Measurements from ENCODE around the gene HCFC1R1. TPM values are rescaled to one million over a fixed set of nuclear protein-coding genes. Genes with fewer than 3 reads are reported as not detected.
"Not testable (repeated sequence)": the region's sequence is repeated elsewhere in the genome, so short reads cannot be mapped to it uniquely, and the experiment has no call there.

The HCFC1R1 gene
- total RNA-seq, 1 donor from 2014 or later, result 30.3 TPM

DNA sequence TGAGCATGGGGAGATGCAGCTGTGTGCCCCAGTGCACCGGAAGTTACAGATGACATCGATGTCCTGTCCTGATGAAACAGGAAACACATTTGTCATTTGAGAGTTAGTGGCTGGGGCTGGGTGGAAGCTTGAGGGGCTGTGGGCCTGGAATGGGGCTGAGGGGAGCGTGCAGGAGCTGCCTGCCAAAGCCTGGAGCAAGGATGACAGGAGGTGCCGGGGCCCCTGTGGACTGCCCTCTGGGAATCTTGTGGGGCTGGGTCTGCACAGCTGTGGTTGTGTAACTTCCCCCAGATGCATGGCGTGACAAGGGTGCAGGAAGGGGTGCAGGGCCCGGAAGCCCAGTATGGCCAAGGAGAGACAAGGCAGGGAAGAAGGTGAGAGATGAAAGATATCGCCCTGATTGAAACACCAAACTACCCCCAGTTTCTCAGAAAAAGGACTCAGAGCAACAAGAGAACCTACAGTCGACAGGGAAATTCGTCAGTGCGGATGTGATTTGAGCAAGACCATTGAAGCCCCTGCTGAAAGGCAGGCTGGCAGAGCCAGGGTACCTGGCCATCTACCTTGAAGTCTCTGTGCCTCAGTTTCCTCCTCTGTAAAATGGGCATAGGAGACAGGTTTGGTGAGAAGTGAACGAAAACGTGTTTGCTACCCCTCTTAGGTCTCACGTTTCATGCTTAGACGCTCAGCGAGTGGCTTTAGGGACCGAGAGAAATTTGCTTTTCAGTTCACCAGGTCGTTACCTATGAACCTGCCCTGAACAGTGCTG, 31.4 kb upstream of the HCFC1R1 start:
- peaks cover 55% of the 10 kb centered on the region for H3K36me3 Mint-ChIP-seq (ENCODE audit: low read depth)

GRCh38 chr16:3053330-3053710, 29.6 kb upstream of the HCFC1R1 start:
- DNase-seq (ENCODE audit: low spot score); H3K9me3 Mint-ChIP-seq; H3K27me3 Mint-ChIP-seq (ENCODE audit: low read depth); H3K27ac Mint-ChIP-seq; H3K4me3 Mint-ChIP-seq (ENCODE audit: low read depth): not testable (repeated sequence)
- Mint-ChIP-seq H3K36me3 (ENCODE audit: low read depth) (peaks cover 50% of the 10 kb centered on the region), H3K4me1 (ENCODE audit: low read depth) (peaks cover 72% of the 10 kb centered on the region)
- intact Hi-C loops (cut with micrococcal nuclease), result loop anchor here (10.0 kb wide), 1 partner anchor 451 kb away; the partner anchor contains the start of gene CLUAP1

More for the DNA sequence above, 31.4 kb upstream of the HCFC1R1 start:
- Mint-ChIP-seq H3K9me3 (no peaks in the 10 kb centered on the region), H3K27ac (peak overlapping the region; percentile 68), H3K4me1 (ENCODE audit: low read depth) (peaks cover 66% of the 10 kb centered on the region), H3K4me3 (ENCODE audit: low read depth) (peak overlapping the region; percentile 63), H3K27me3 (ENCODE audit: low read depth) (no peaks in the 10 kb centered on the region)
- intact Hi-C loops (cut with micrococcal nuclease), result loop anchor here (5.0 to 10.0 kb wide), 2 partner anchors 97 to 450 kb away; partner anchors contain the start of gene CLUAP1
- DNase-seq (ENCODE audit: low spot score), result peak; percentile 55

DNA sequence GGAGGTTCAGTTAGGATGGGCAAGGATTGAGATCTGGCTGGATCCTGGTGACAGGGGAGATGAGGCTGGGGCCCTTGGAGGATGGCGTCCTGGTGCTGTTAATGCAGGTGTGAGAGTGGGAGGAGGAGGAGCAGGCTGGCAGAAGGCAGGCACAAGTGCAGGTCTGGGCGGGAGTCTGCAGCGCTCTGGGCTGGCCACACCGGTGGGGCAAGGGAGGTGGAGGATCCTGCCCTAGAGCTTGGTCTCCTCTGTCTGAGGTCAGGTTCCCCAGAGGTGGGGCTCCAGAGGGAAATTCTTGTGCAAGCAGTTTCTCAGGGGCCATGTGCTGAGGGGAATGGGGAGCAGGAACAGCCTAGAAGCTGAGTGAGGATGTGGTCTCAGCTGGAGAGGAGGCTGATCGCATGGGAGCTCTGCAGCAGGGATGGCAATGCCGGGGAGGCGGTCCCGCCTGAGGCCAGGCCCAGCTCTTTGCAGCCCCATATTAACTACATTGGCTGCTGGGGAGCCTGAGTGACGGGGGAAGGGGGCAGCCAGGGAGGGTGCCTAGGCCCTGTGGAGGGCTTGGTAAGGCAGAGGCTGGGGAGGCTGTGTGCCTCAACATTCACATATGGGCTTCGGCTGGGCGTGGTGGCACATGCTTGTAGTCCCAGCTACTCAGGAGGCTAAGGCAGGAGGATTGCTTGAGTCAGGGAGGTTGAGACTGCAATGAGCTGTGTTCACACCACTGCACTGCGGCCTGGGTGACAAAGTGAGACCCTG, 29.0 kb upstream of the HCFC1R1 start:
- peaks cover 76% of the 10 kb centered on the region for H3K4me1 Mint-ChIP-seq (ENCODE audit: low read depth)
- intact Hi-C loops (cut with micrococcal nuclease), result loop anchor here (10.0 kb wide), 1 partner anchor 452 kb away; the partner anchor contains the start of gene CLUAP1
- H3K36me3 Mint-ChIP-seq (ENCODE audit: low read depth), result peaks cover 50% of the 10 kb centered on the region
- not testable (repeated sequence) for H3K27ac Mint-ChIP-seq; H3K27me3 Mint-ChIP-seq (ENCODE audit: low read depth); H3K9me3 Mint-ChIP-seq; DNase-seq (ENCODE audit: low spot score); H3K4me3 Mint-ChIP-seq (ENCODE audit: low read depth)

- intact Hi-C loops (cut with micrococcal nuclease), result loop anchor here (10.0 kb wide), 1 partner anchor 453 kb away; the partner anchor contains the start of gene CLUAP1
- Mint-ChIP-seq H3K9me3 (no peaks in the 10 kb centered on the region), H3K4me3 (ENCODE audit: low read depth) (peak overlapping the region; percentile 17), H3K36me3 (ENCODE audit: low read depth) (peaks cover 39% of the 10 kb centered on the region), H3K27ac (peak overlapping the region; percentile 50), H3K4me1 (ENCODE audit: low read depth) (peaks cover 64% of the 10 kb centered on the region), H3K27me3 (ENCODE audit: low read depth) (peaks cover 2% of the 10 kb centered on the region)
- DNase-seq (ENCODE audit: low spot score), result no peak
Observed at GRCh38 chr16:3051494-3051893, 27.8 kb upstream of the HCFC1R1 start.

- no peak for DNase-seq (ENCODE audit: low spot score)
- intact Hi-C loops (cut with micrococcal nuclease), result loop anchor here (10.0 kb wide), 1 partner anchor 454 kb away; the partner anchor contains the start of gene CLUAP1
- Mint-ChIP-seq H3K4me1 (ENCODE audit: low read depth) (peaks cover 61% of the 10 kb centered on the region), H3K4me3 (ENCODE audit: low read depth) (no peak overlapping the region), H3K36me3 (ENCODE audit: low read depth) (peaks cover 39% of the 10 kb centered on the region), H3K27ac (no peak overlapping the region), H3K27me3 (ENCODE audit: low read depth) (peaks cover 2% of the 10 kb centered on the region), H3K9me3 (no peaks in the 10 kb centered on the region)
Observed at GRCh38 chr16:3051009-3051408, 27.3 kb upstream of the HCFC1R1 start.

GRCh38 chr16:3050487-3050886, 26.7 kb upstream of the HCFC1R1 start:
- no peak for DNase-seq (ENCODE audit: low spot score)
- peaks cover 35% of the 10 kb centered on the region for H3K36me3 Mint-ChIP-seq (ENCODE audit: low read depth)
- intact Hi-C loops (cut with micrococcal nuclease), result loop anchor here (10.0 kb wide), 1 partner anchor 454 kb away; the partner anchor contains the start of gene CLUAP1
- peaks cover 3% of the 10 kb centered on the region for H3K27me3 Mint-ChIP-seq (ENCODE audit: low read depth)
- H3K27ac Mint-ChIP-seq, result peak overlapping the region; percentile 26
- H3K9me3 Mint-ChIP-seq, result no peaks in the 10 kb centered on the region
- H3K4me3 Mint-ChIP-seq (ENCODE audit: low read depth), result no peak overlapping the region
- H3K4me1 Mint-ChIP-seq (ENCODE audit: low read depth), result peaks cover 57% of the 10 kb centered on the region

GRCh38 chr16:3049921-3050481, 26.3 kb upstream of the HCFC1R1 start:
- DNase-seq (ENCODE audit: low spot score), result no peak
- H3K36me3 Mint-ChIP-seq (ENCODE audit: low read depth), result peaks cover 31% of the 10 kb centered on the region
- peak overlapping the region; percentile 26 for H3K27ac Mint-ChIP-seq
- H3K9me3 Mint-ChIP-seq, result no peaks in the 10 kb centered on the region
- intact Hi-C loops (cut with micrococcal nuclease), result loop anchor here (5.0 to 10.0 kb wide), 2 partner anchors 117 to 455 kb away; partner anchors contain the start of gene CLUAP1
- H3K27me3 Mint-ChIP-seq (ENCODE audit: low read depth), result peaks cover 7% of the 10 kb centered on the region
- peaks cover 56% of the 10 kb centered on the region for H3K4me1 Mint-ChIP-seq (ENCODE audit: low read depth)
- H3K4me3 Mint-ChIP-seq (ENCODE audit: low read depth), result no peak overlapping the region

DNA sequence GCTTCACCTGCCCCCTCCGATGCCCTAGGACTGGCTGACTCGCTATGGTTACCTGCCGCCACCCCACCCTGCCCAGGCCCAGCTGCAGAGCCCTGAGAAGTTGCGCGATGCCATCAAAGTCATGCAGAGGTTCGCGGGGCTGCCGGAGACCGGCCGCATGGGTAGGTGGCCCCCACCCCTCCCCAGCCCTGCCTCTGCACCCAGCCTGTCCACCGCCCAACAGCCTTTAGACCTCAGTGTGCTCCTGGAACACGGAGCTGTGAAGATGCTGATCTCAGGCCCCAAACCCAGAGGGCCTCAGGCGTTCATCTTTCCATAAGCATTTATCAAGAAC, 23.6 kb upstream of the HCFC1R1 start:
- H3K4me1 Mint-ChIP-seq (ENCODE audit: low read depth), result peaks cover 44% of the 10 kb centered on the region
- H3K9me3 Mint-ChIP-seq, result no peaks in the 10 kb centered on the region
- H3K27ac Mint-ChIP-seq, result peak overlapping the region; percentile 12
- no peak for DNase-seq (ENCODE audit: low spot score)
- intact Hi-C loops (cut with micrococcal nuclease), result loop anchor here (5.0 kb wide), 1 partner anchor 120 kb away; no protein-coding TSS in a partner anchor
- H3K36me3 Mint-ChIP-seq (ENCODE audit: low read depth), result peaks cover 15% of the 10 kb centered on the region
- H3K4me3 Mint-ChIP-seq (ENCODE audit: low read depth), result peak overlapping the region; percentile 65
- H3K27me3 Mint-ChIP-seq (ENCODE audit: low read depth), result peaks cover 20% of the 10 kb centered on the region

- peaks cover 11% of the 10 kb centered on the region for H3K36me3 Mint-ChIP-seq (ENCODE audit: low read depth)
- H3K27me3 Mint-ChIP-seq (ENCODE audit: low read depth), result peaks cover 20% of the 10 kb centered on the region
- no peaks in the 10 kb centered on the region for H3K9me3 Mint-ChIP-seq
- H3K4me1 Mint-ChIP-seq (ENCODE audit: low read depth), result peaks cover 40% of the 10 kb centered on the region
- peak overlapping the region; percentile 65 for H3K4me3 Mint-ChIP-seq (ENCODE audit: low read depth)
- H3K27ac Mint-ChIP-seq, result peak overlapping the region; percentile 58
- intact Hi-C loops (cut with micrococcal nuclease), result loop anchor here (5.0 kb wide), 1 partner anchor 120 kb away; no protein-coding TSS in a partner anchor
- no peak for DNase-seq (ENCODE audit: low spot score)
Observed at GRCh38 chr16:3046641-3047386, 23.1 kb upstream of the HCFC1R1 start.

DNA sequence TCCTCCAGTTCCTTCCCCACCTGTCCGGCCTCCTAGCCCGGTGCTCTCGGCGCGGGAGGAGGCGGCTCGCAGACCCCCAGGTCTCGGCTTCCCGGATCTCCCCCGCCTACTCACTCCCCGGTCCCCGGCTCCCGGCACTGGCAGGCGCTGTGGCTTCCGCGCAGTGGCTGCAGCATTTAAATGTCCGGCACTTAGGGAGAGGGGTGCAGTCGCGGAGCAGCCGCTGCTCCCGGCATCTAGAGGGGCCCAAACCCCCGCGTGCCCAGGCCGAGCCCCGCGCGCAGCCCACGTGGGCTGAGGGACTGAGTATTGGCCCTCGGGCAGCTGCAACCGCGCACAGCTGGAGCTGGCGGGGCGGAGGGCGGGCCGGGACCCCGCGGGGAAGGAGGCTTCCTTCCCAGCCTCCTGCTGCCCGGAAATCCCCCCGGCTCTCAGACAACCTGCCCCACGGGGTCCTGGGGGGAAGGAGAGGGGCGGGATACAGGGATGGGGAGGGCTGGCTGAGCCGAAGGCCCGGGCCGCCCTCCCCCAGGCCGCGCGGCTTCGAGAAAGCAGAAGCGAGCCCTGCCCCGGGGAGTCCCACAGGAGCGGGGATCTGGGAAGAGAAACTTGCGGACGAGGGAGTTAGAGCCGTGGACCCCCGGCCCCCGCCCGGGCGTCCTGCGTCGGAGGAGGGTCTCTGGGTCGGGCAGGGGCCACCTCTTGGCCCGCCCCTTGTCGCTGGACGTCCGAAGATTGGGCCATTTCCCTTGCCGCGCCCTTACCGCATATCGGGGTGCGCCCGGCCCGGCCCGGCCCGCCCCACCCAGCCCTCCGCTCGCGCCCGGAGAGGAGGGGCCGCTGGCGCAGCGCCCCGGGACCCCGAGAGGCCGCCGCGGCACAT, 22.3 kb upstream of the HCFC1R1 start, which contains the start of gene MMP25:
TSS of gene MMP25 (plus strand) at position 804 of the 883 bp plus-strand sequence. CDS start 357 bp downstream, outside the sequence.
- H3K9me3 Mint-ChIP-seq, result no peaks in the 10 kb centered on the region
- peak within 1 kb of the TSS; percentile 58 for H3K27ac Mint-ChIP-seq
- intact Hi-C loops (cut with micrococcal nuclease), result loop anchor here (2.0 to 5.0 kb wide), 2 partner anchors 15 to 121 kb away; no protein-coding TSS in a partner anchor
- peaks cover 33% of the 10 kb centered on the region for H3K4me1 Mint-ChIP-seq (ENCODE audit: low read depth)
- H3K4me3 Mint-ChIP-seq (ENCODE audit: low read depth), result peak within 1 kb of the TSS; percentile 81
- no peak for DNase-seq (ENCODE audit: low spot score)
- peaks cover 5% of the 10 kb centered on the region for H3K36me3 Mint-ChIP-seq (ENCODE audit: low read depth)
- peaks cover 23% of the 10 kb centered on the region for H3K27me3 Mint-ChIP-seq (ENCODE audit: low read depth)

- Mint-ChIP-seq H3K27ac (peak overlapping the region; percentile 44), H3K9me3 (no peaks in the 10 kb centered on the region), H3K27me3 (ENCODE audit: low read depth) (peaks cover 31% of the 10 kb centered on the region), H3K4me1 (ENCODE audit: low read depth) (peaks cover 23% of the 10 kb centered on the region), H3K36me3 (ENCODE audit: low read depth) (peaks cover 3% of the 10 kb centered on the region), H3K4me3 (ENCODE audit: low read depth) (peak overlapping the region; percentile 81)
- no peak for DNase-seq (ENCODE audit: low spot score)
- intact Hi-C loops (cut with micrococcal nuclease), result loop anchor here (2.0 to 5.0 kb wide), 2 partner anchors 14 to 123 kb away; no protein-coding TSS in a partner anchor
Observed at GRCh38 chr16:3044708-3045107, 21.0 kb upstream of the HCFC1R1 start.

Measured in activated T-helper 2 cell treated with anti-CD3 and anti-CD28 coated beads, Interferon-gamma antibody, Interleukin-2, Interleukin-4, amounts not matched to agents 10 μg/mL and 5 μg/mL and 100 μg/mL, durations not matched to agents 14 hours and 24 hours and 36 hours (primary cell).